OCI-LY7 (cell line): Measurements from ENCODE around the gene SLC27A5. TPM values are rescaled to one million over a fixed set of nuclear protein-coding genes. Genes with fewer than 3 reads are reported as not detected.

Experiments
- BruUV-seq: library from RNA; stranded (reverse); fragments of 400-500 nt; replicated peaks from 2 replicates; lab custom pipeline; 2021; lab: Mats Ljungman, UMichigan
- CTCF ChIA-PET: fragments of 300-600 bp; sonication (Branson Sonifier 250); formaldehyde crosslinking; loops from one replicate; lab custom pipeline; 2022; ENCODE audit warnings: antibody characterized with exemption; ENCODE audit not compliant: unreplicated experiment; lab: Charles Lee
- POLR2A ChIA-PET: fragments of 300-600 bp; sonication (Branson Sonifier 250); formaldehyde crosslinking; loops from one replicate; lab custom pipeline; 2022; ENCODE audit warnings: antibody characterized with exemption; lab: Charles Lee
- DNase-seq: peaks from one replicate; pipeline ENCODE4 v3.0.0-alpha.2; 2015; ENCODE audit warnings: low spot score
- H2AFZ ChIP-seq: fragments of 200-600 bp; sonication (generic), shearing (Covaris generic); 2 replicates; pipeline ENCODE4 v1.6.1; 2014; ENCODE audit warnings: mild to moderate bottlenecking, antibody characterized with exemption, low read length, moderate library complexity
- H3K27ac ChIP-seq: fragments of 200-600 bp; sonication (generic); 2 replicates; pipeline ENCODE4 v1.5.1; 2014; ENCODE audit warnings: mixed run types, low read depth, mild to moderate bottlenecking, moderate library complexity, low read length, inconsistent platforms; ENCODE audit not compliant: poor library complexity, severe bottlenecking
- H3K36me3 ChIP-seq: fragments of 200-600 bp; sonication (generic); 2 replicates; pipeline ENCODE4 v1.6.1; 2014; ENCODE audit warnings: mild to moderate bottlenecking, antibody characterized with exemption, low read length, moderate library complexity, mixed read lengths; ENCODE audit not compliant: insufficient read depth
- H3K4me1 ChIP-seq: fragments of 200-600 bp; sonication (generic); 2 replicates; pipeline ENCODE4 v1.5.1; 2014; ENCODE audit warnings: mild to moderate bottlenecking, low read length; ENCODE audit not compliant: insufficient read depth, poor library complexity, severe bottlenecking
- H3K4me2 ChIP-seq: fragments of 200-600 bp; sonication (generic); 2 replicates; pipeline ENCODE4 v1.6.1; 2014; ENCODE audit warnings: mild to moderate bottlenecking, low read length
- H3K4me3 ChIP-seq: fragments of 200-600 bp; sonication (generic); 2 replicates; pipeline ENCODE4 v1.5.1; 2014; ENCODE audit warnings: mild to moderate bottlenecking, low read depth, low read length; ENCODE audit not compliant: poor library complexity, severe bottlenecking
- H3K79me2 ChIP-seq: fragments of 200-600 bp; sonication (generic); 2 replicates; pipeline ENCODE4 v1.6.1; 2016; ENCODE audit warnings: low read depth, mild to moderate bottlenecking, low read length, moderate library complexity, mixed read lengths; ENCODE audit not compliant: insufficient read depth
- H3K9me2 ChIP-seq: fragments of 200-600 bp; sonication (generic); 2 replicates; pipeline ENCODE4 v1.6.1; 2016; ENCODE audit warnings: mild to moderate bottlenecking, low read length, mixed read lengths; ENCODE audit not compliant: insufficient read depth
- H3K9me3 ChIP-seq: fragments of 200-600 bp; sonication (generic); 2 replicates; pipeline ENCODE4 v1.6.1; 2014; ENCODE audit warnings: mild to moderate bottlenecking, mixed run types, low read length, mixed read lengths
- H4K20me1 ChIP-seq: fragments of 200-600 bp; sonication (generic); 2 replicates; pipeline ENCODE4 v1.6.1; 2014; ENCODE audit warnings: mild to moderate bottlenecking, antibody characterized with exemption, low read length, moderate library complexity, mixed read lengths; ENCODE audit not compliant: insufficient read depth
- EZH2phosphoT487 ChIP-seq: fragments of 200-600 bp; sonication (generic); IDR thresholded peaks from 2 replicates; pipeline ENCODE4 v1.6.1; 2018; ENCODE audit warnings: low read depth, borderline replicate concordance, mild to moderate bottlenecking, mixed run types, antibody characterized with exemption, low read length, moderate library complexity, mixed read lengths
- intact Hi-C: fragments of 100-400 bp; cut with micrococcal nuclease; formaldehyde crosslinking; loops from one replicate; pipeline ENCODE4 v1.10.0; 2022; ENCODE audit not compliant: unreplicated experiment
- total RNA-seq, 2 experiments: library from RNA; depleted of rRNA in 1 of 2; stranded (reverse); fragments of >200 nt in 1 of 2; shearing (Covaris generic) in 1 of 2; gene quantifications; 2 replicates each; pipeline ENCODE4 v1.2.3, GENCODE V29; 2014 to 2022
- TF ChIP-seq, protein P1 (sequence below): fragments of 200-600 bp; sonication (generic); conservative IDR thresholded peaks from 2 replicates; pipeline ENCODE4 v1.5.1; 2014; ENCODE audit warnings: mild to moderate bottlenecking, antibody characterized with exemption, low read length, moderate library complexity, mixed read lengths

SLC27A5 gene
- total RNA-seq, 2 experiments from 2014 or later: 28.0 to 29.8 TPM

DNA sequence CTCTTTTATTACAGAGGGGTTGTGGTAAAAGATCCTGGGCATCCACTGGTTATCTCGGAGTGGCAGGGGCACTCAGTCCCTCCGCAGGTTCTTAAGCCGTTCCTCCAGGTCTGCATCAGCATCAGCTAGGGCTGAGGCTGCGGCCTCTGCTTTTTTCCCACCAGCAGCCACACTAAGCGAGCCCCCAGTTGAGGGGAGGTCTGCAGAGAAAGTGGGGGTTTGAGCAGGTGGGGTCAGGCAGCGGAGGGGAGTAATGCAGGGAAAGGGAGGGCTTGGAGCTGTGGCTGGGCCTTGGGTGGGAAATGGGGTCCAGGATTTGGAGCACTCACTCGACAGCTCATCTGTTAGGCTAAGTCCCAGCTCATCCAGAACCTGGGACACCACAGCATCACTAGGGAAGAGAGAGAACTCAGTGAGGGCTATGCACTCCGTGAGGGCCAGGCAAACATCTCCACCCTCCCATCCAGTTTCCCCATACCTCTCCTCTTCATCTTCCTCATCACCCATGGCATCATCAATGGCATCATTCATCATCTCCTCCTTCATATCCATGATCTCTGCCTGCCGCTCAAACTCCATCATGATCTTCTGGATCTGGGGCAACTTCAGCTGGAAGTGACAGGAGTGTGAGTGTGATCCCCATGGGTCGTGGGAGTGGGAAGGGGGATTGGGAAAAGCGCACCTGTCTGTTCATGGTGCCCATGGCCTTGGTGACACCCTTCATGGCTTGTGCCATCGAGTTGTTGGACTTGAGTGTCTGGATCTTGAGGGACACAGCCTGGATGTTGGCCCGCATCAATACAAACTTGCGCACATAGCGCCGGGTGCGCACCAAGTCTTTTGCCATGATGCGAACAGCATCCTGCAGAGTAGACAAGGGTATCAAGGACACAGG lies 40.0 kb upstream of the SLC27A5 start:
- ChIA-PET CTCF (no interaction called here), POLR2A (interaction anchor here (1.8 kb wide), 1 partner anchor 8 kb away, joined by 8 read pairs; the partner anchor contains the start of gene TRIM28)
- Histone ChIP-seq H3K4me2 (no peak overlapping the region), H2AFZ (no peak overlapping the region), H3K79me2 (peaks cover 28% of the 10 kb centered on the region), H4K20me1 (peaks cover 16% of the 10 kb centered on the region), H3K9me3 (no peaks in the 10 kb centered on the region), H3K4me3 (no peak overlapping the region), H3K36me3 (peaks cover 93% of the 10 kb centered on the region), H3K4me1 (peaks cover 35% of the 10 kb centered on the region), H3K27ac (no peak overlapping the region), H3K9me2 (no peaks in the 10 kb centered on the region)
- TF ChIP-seq, protein P1, sequence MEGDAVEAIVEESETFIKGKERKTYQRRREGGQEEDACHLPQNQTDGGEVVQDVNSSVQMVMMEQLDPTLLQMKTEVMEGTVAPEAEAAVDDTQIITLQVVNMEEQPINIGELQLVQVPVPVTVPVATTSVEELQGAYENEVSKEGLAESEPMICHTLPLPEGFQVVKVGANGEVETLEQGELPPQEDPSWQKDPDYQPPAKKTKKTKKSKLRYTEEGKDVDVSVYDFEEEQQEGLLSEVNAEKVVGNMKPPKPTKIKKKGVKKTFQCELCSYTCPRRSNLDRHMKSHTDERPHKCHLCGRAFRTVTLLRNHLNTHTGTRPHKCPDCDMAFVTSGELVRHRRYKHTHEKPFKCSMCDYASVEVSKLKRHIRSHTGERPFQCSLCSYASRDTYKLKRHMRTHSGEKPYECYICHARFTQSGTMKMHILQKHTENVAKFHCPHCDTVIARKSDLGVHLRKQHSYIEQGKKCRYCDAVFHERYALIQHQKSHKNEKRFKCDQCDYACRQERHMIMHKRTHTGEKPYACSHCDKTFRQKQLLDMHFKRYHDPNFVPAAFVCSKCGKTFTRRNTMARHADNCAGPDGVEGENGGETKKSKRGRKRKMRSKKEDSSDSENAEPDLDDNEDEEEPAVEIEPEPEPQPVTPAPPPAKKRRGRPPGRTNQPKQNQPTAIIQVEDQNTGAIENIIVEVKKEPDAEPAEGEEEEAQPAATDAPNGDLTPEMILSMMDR: no peak
- TF ChIP-seq EZH2phosphoT487: no peak
- DNase-seq: no peak
- intact Hi-C loops: no loop called here
- TSS peak; percentile 84 for BruUV-seq

DNA sequence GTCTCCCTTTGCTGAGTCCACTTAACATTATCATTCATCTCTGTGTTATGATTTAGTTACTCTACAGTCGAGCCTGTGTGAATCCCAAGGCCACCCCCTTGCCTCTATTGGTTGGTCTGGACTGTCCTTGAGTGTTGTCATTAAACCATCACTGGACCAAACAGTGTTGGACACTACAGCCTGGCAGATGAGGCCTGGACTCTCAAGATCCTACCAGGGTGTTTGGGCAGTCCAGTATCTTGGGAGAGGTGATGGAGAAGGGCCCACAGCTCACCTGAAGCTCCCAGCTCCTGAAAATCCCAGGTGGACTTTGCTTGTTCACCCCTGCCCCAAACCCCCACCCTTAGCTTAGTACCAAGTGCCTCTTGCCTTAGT lies 39.3 kb upstream of the SLC27A5 start:
- no peak overlapping the region for H3K4me3 ChIP-seq
- H3K36me3 ChIP-seq: peaks cover 93% of the 10 kb centered on the region
- peaks cover 35% of the 10 kb centered on the region for H3K4me1 ChIP-seq
- H3K9me2 ChIP-seq: no peaks in the 10 kb centered on the region
- intact Hi-C loops: no loop called here
- POLR2A ChIA-PET: no interaction called here
- TF ChIP-seq EZH2phosphoT487: no peak
- TF ChIP-seq, protein P1: no peak
- no peak overlapping the region for H3K4me2 ChIP-seq
- CTCF ChIA-PET: interaction anchor here (0.6 kb wide), 1 partner anchor 37 kb away, joined by 4 read pairs; no protein-coding TSS in a partner anchor
- DNase-seq: no peak
- H3K27ac ChIP-seq: no peak overlapping the region
- no peak overlapping the region for H2AFZ ChIP-seq
- no TSS peak for BruUV-seq
- H3K79me2 ChIP-seq: peaks cover 28% of the 10 kb centered on the region
- H4K20me1 ChIP-seq: peaks cover 23% of the 10 kb centered on the region
- H3K9me3 ChIP-seq: no peaks in the 10 kb centered on the region
